Mesothelial cell of epicardium (in vitro differentiated cells): Measurements from ENCODE around the gene CDC42BPA. TPM values are rescaled to one million over a fixed set of nuclear protein-coding genes. Genes with fewer than 3 reads are reported as not detected.
A peak's percentile ranks its signal among the peaks of the same experiment; 100 is the strongest.

ENCODE experiments used
- DNase-seq, 2 experiments: peaks; one replicate each; pipeline ENCODE4 v3.0.0; 2021; ENCODE audit warnings: low spot score in 2 of 2; ENCODE audit not compliant: unreplicated experiment in 2 of 2
- H3K27ac Mint-ChIP-seq: 2 replicates; pipeline ENCODE4 v1.8.0; 2021; ENCODE audit warnings: mixed read lengths
- H3K27me3 Mint-ChIP-seq: 2 replicates; pipeline ENCODE4 v1.8.0; 2021; ENCODE audit warnings: low read depth, mixed read lengths
- H3K36me3 Mint-ChIP-seq: 2 replicates; pipeline ENCODE4 v1.8.0; 2021; ENCODE audit warnings: mixed read lengths
- H3K4me1 Mint-ChIP-seq: 2 replicates; pipeline ENCODE4 v1.8.0; 2021; ENCODE audit warnings: mixed read lengths
- H3K4me3 Mint-ChIP-seq: 2 replicates; pipeline ENCODE4 v1.8.0; 2021; ENCODE audit warnings: mild to moderate bottlenecking, moderate library complexity, mixed read lengths
- H3K9me3 Mint-ChIP-seq: 2 replicates; pipeline ENCODE4 v1.8.0; 2021; ENCODE audit warnings: mixed read lengths
- total RNA-seq: library from RNA; stranded (reverse); gene quantifications from 3 replicates; pipeline ENCODE4 v1.2.1, GENCODE V29; 2021
- TF ChIP-seq, protein P1 (sequence below): fragments of 200-600 bp; sonication (generic); IDR thresholded peaks from one replicate; pipeline ENCODE4 v1.5.0; 2021; ENCODE audit warnings: antibody characterized with exemption; ENCODE audit not compliant: unreplicated experiment

CDC42BPA gene
- total RNA-seq, 1 donor from 2014 or later = 44.4 TPM

DNA sequence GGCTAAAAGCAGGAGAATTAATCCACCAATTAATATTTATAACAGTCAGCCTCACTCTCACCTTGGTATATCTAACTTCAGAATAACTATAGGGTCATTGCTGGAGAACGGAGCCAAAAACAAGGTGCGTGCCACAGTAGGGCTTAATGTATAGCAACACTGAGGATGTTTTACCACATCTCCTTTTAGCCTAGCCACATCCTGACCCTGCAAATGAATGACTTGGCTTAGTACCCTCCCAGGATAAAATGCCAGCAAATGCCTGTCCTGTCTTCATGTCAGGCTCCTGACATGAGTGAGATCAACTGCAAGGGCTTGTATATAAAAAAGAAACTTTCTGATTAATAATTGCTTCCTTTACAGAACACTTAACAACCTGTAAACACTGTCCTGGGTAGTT is 2.7 kb upstream of the CDC42BPA start:
- H3K27ac Mint-ChIP-seq = no peak overlapping the region
- peaks cover 24% of the 10 kb centered on the region for H3K4me1 Mint-ChIP-seq
- DNase-seq = no peak
- no peak overlapping the region for H3K4me3 Mint-ChIP-seq
- no peaks in the 10 kb centered on the region for H3K36me3 Mint-ChIP-seq
- H3K27me3 Mint-ChIP-seq = peaks cover 8% of the 10 kb centered on the region
- no peaks in the 10 kb centered on the region for H3K9me3 Mint-ChIP-seq
- TF ChIP-seq, protein P1, sequence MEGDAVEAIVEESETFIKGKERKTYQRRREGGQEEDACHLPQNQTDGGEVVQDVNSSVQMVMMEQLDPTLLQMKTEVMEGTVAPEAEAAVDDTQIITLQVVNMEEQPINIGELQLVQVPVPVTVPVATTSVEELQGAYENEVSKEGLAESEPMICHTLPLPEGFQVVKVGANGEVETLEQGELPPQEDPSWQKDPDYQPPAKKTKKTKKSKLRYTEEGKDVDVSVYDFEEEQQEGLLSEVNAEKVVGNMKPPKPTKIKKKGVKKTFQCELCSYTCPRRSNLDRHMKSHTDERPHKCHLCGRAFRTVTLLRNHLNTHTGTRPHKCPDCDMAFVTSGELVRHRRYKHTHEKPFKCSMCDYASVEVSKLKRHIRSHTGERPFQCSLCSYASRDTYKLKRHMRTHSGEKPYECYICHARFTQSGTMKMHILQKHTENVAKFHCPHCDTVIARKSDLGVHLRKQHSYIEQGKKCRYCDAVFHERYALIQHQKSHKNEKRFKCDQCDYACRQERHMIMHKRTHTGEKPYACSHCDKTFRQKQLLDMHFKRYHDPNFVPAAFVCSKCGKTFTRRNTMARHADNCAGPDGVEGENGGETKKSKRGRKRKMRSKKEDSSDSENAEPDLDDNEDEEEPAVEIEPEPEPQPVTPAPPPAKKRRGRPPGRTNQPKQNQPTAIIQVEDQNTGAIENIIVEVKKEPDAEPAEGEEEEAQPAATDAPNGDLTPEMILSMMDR = no peak

DNA sequence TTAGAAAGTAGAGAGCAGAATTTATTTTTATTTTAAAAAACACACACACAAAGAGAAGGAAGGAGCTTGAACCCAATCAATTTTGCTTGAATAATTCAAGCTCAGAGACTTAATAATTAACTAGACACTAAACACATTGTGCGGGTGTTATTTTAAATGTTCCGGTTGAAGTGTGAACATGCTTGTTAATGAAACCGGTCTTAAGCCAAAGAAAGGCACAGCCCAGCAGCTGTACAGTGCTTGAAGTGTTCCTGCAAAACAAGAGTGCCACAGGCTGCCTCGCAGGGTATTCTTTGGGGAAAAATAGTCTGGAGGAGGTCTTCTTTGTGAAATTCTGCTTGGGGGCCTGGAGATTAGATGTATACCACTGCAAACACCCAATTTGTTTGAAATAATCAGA is 2.2 kb upstream of the CDC42BPA start:
- TF ChIP-seq, protein P1 = no peak
- no peak overlapping the region for H3K27ac Mint-ChIP-seq
- peaks cover 29% of the 10 kb centered on the region for H3K4me1 Mint-ChIP-seq
- H3K27me3 Mint-ChIP-seq = peaks cover 8% of the 10 kb centered on the region
- no peak for DNase-seq
- no peak overlapping the region for H3K4me3 Mint-ChIP-seq
- no peaks in the 10 kb centered on the region for H3K9me3 Mint-ChIP-seq
- H3K36me3 Mint-ChIP-seq = no peaks in the 10 kb centered on the region

GRCh38 chr1:227318853-227319607 is 738 bp upstream of the CDC42BPA start:
- Mint-ChIP-seq H3K4me3 (peak overlapping the region; percentile 85), H3K9me3 (no peaks in the 10 kb centered on the region)
- peak in 1 of 2 experiments; percentile 55 for DNase-seq

DNA sequence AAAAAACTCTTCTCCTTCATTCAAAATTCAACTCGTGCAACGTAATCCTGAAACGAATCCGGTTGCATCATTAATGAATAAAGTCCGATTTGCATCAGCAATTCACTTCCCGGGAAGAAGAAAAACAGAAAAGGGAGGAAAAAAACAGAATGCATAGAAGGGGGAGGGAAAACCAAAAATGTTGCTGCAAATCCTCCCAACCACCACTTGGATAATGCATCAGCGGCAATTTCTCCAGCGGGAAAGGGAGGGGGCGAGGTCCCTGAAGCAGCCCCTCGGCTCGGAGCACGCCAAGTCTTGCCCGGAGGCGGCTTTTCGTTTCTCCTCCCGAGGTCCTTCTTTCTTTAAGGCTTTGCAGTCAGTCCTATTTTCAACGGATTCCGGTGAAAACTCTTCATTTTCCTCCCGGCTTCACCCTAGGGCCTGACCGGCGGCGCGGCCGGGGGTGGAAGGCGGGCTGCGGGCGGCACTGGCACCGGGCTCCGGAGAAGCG is 723 bp downstream of the CDC42BPA start:
- H3K36me3 Mint-ChIP-seq = no peaks in the 10 kb centered on the region
- peak overlapping the region; percentile 84 for H3K4me3 Mint-ChIP-seq
- peak overlapping the region; percentile 91 for H3K27ac Mint-ChIP-seq
- TF ChIP-seq, protein P1 = no peak
- H3K9me3 Mint-ChIP-seq = no peaks in the 10 kb centered on the region
- H3K4me1 Mint-ChIP-seq = peaks cover 37% of the 10 kb centered on the region
- peaks cover 8% of the 10 kb centered on the region for H3K27me3 Mint-ChIP-seq
- DNase-seq = peak; percentile 37 to 74

More at GRCh38 chr1:227318853-227319607, 738 bp upstream of the CDC42BPA start:
- Mint-ChIP-seq H3K27me3 (peaks cover 8% of the 10 kb centered on the region), H3K4me1 (peaks cover 35% of the 10 kb centered on the region), H3K36me3 (no peaks in the 10 kb centered on the region), H3K27ac (peak overlapping the region; percentile 96)
- TF ChIP-seq, protein P1 = no peak

DNA sequence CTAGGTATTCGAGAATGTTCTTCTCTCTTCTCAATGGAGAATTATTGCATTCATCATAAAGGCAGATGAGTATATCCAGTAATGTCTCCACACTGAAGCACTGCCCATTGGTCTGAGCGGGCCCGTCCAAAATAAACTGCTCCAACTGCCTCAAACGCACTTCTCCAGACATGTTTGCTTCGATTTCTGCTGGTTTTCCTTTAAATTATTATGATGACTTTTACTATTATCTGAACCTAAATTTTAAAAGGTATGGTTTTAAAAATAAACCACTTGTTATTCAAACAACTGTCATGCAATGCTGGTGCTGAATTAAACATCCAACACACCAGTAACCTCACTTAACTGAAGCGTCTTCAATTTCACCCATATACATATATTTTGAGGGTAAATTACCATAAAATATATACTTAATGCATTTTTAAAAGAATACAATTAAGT is 1.3 kb downstream of the CDC42BPA start:
- H3K27ac Mint-ChIP-seq = peak overlapping the region; percentile 62

More for the DNA sequence above, 1.3 kb downstream of the CDC42BPA start:
- Mint-ChIP-seq H3K4me1 (peaks cover 37% of the 10 kb centered on the region), H3K36me3 (no peaks in the 10 kb centered on the region), H3K9me3 (no peaks in the 10 kb centered on the region), H3K4me3 (peak overlapping the region; percentile 84), H3K27me3 (peaks cover 8% of the 10 kb centered on the region)
- DNase-seq = no peak
- TF ChIP-seq, protein P1 = no peak
